HG03520 (cell line): ENCODE results near the gene GPR137.
"Not testable (repeated sequence)": the region's sequence is repeated elsewhere in the genome, so short reads cannot be mapped to it uniquely, and the experiment has no call there.

ENCODE experiments used
- ATAC-seq: cut with Tn5 transposase; IDR thresholded peaks from one replicate; pipeline ENCODE4 v1.9.1; 2021; ENCODE audit warnings: mild to moderate bottlenecking, moderate library complexity; ENCODE audit not compliant: unreplicated experiment

Gene GPR137

GRCh38 chr11:64316672-64317324 lies 31.1 kb downstream of the GPR137 start:
- no peak for ATAC-seq

GRCh38 chr11:64317325-64317960 lies 31.8 kb downstream of the GPR137 start, which contains the start of gene TRMT112:
Gene TRMT112 (minus strand): TSS chr11:64317559. CDS start chr11:64317526, 33 bp downstream.
- ATAC-seq = peak; percentile 56

GRCh38 chr11:64317961-64318765 lies 32.5 kb downstream of the GPR137 start, which contains the start of gene PRDX5:
Gene PRDX5 (plus strand): TSS chr11:64318121. CDS start chr11:64318216, 95 bp downstream.
- peak; percentile 63 for ATAC-seq

- ATAC-seq = no peak
These were observed 33.4 kb downstream of the GPR137 start for GRCh38 chr11:64318766-64319761.

GRCh38 chr11:64320556-64320955 lies 34.9 kb downstream of the GPR137 start:
- no peak for ATAC-seq

GRCh38 chr11:64321026-64321425 lies 35.4 kb downstream of the GPR137 start:
- no peak for ATAC-seq

- ATAC-seq = no peak
These were observed 35.9 kb downstream of the GPR137 start for GRCh38 chr11:64321533-64321932.

GRCh38 chr11:64322925-64323260 lies 37.2 kb downstream of the GPR137 start:
- ATAC-seq = no peak

GRCh38 chr11:64323373-64323772 lies 37.7 kb downstream of the GPR137 start:
- no peak for ATAC-seq

GRCh38 chr11:64323984-64324383 lies 38.3 kb downstream of the GPR137 start:
- not testable (repeated sequence) for ATAC-seq

- ATAC-seq = no peak
These were observed 39.2 kb downstream of the GPR137 start for GRCh38 chr11:64324692-64325469.

GRCh38 chr11:64327375-64327774 lies 41.7 kb downstream of the GPR137 start:
- ATAC-seq = no peak

GRCh38 chr11:64327993-64328392 lies 42.3 kb downstream of the GPR137 start:
- no peak for ATAC-seq

GRCh38 chr11:64330888-64331287 lies 45.2 kb downstream of the GPR137 start:
- ATAC-seq = no peak

GRCh38 chr11:64331569-64332371 lies 46.1 kb downstream of the GPR137 start:
- ATAC-seq = no peak

GRCh38 chr11:64333556-64333955 lies 47.9 kb downstream of the GPR137 start:
- ATAC-seq = no peak

GRCh38 chr11:64334764-64335735 lies 49.4 kb downstream of the GPR137 start:
- ATAC-seq = peak; percentile 78
